Measurements from ENCODE around the gene STRN.
"Not testable (repeated sequence)": the region's sequence is repeated elsewhere in the genome, so short reads cannot be mapped to it uniquely, and the experiment has no call there.

Gene STRN

GRCh38 chr2:36951574-36951973, 14.8 kb downstream of the STRN start:
- DNase-seq (ENCODE audit: low read depth), result peak; percentile 32
- no peak for TF ChIP-seq CTCF (IDR thresholded peaks at IDR 0.05; ENCODE audit: low read length, missing control alignments)
- H3K4me3 ChIP-seq (replicated peaks; ENCODE audit: low read depth, low read length), result no peak overlapping the region

GRCh38 chr2:36951027-36951518, 15.3 kb downstream of the STRN start:
- DNase-seq (ENCODE audit: low read depth), result no peak
- H3K4me3 ChIP-seq (replicated peaks; ENCODE audit: low read depth, low read length), result no peak overlapping the region
- no peak for TF ChIP-seq CTCF (IDR thresholded peaks at IDR 0.05; ENCODE audit: low read length, missing control alignments)

GRCh38 chr2:36949845-36950244, 16.5 kb downstream of the STRN start:
- H3K4me3 ChIP-seq (replicated peaks; ENCODE audit: low read depth, low read length), result no peak overlapping the region
- no peak for DNase-seq (ENCODE audit: low read depth)
- no peak for TF ChIP-seq CTCF (IDR thresholded peaks at IDR 0.05; ENCODE audit: low read length, missing control alignments)

- not testable (repeated sequence) for DNase-seq (ENCODE audit: low read depth); H3K4me3 ChIP-seq (replicated peaks; ENCODE audit: low read depth, low read length)
These were observed 21.1 kb downstream of the STRN start for GRCh38 chr2:36945240-36945639.

- no peak for DNase-seq (ENCODE audit: low read depth)
- TF ChIP-seq CTCF (IDR thresholded peaks at IDR 0.05; ENCODE audit: low read length, missing control alignments), result no peak
- H3K4me3 ChIP-seq (replicated peaks; ENCODE audit: low read depth, low read length), result no peak overlapping the region
These were observed 24.5 kb downstream of the STRN start for GRCh38 chr2:36941867-36942266.

- not testable (repeated sequence) for DNase-seq (ENCODE audit: low read depth); H3K4me3 ChIP-seq (replicated peaks; ENCODE audit: low read depth, low read length)
These were observed 29.8 kb downstream of the STRN start for GRCh38 chr2:36936526-36936925.

GRCh38 chr2:36931688-36932087, 34.6 kb downstream of the STRN start:
- H3K4me3 ChIP-seq (replicated peaks; ENCODE audit: low read depth, low read length); DNase-seq (ENCODE audit: low read depth): not testable (repeated sequence)

- H3K4me3 ChIP-seq (replicated peaks; ENCODE audit: low read depth, low read length), result not testable (repeated sequence)
These were observed 35.4 kb downstream of the STRN start for GRCh38 chr2:36930787-36931410.

GRCh38 chr2:36926175-36927132, 39.9 kb downstream of the STRN start:
- not testable (repeated sequence) for H3K4me3 ChIP-seq (replicated peaks; ENCODE audit: low read depth, low read length)
- peak; percentile 46 for DNase-seq (ENCODE audit: low read depth)

More at GRCh38 chr2:36930787-36931410, 35.4 kb downstream of the STRN start:
- peak; percentile 44 for DNase-seq (ENCODE audit: low read depth)

GRCh38 chr2:36922629-36923028, 43.7 kb downstream of the STRN start:
- not testable (repeated sequence) for DNase-seq (ENCODE audit: low read depth); H3K4me3 ChIP-seq (replicated peaks; ENCODE audit: low read depth, low read length)
